Measurements from ENCODE around the gene SYT6. TPM values are rescaled to one million over a fixed set of nuclear protein-coding genes. Genes with fewer than 3 reads are reported as not detected.

The SYT6 gene
- polyA plus RNA-seq, 4 donors = 0.04 to 0.54 (median 0.18) TPM; not detected in 1

DNA sequence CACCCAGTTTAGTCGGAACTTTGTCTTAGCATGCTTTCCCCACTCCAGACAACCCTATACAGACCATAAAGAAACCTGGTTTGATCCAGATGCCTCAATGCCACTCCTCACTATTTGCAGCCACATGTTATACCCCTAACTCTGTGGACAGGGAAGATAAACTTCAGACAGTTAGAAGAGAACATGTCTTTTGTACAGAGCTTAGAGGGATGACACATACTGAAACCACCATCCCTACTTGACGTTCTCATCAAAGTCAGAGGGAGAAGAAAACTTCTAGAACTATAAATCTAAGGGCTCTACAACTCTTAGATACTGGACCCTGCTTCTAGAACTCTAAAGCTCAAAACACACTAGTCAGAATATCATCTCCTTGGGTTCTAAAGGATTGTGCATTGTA, 3.7 kb downstream of the SYT6 start:
- H3K27me3 ChIP-seq (ENCODE audit: control insufficient read depth in 3 of 3, insufficient read depth in 3 of 3, low read length in 3 of 3) = peaks cover 0 to 70% (median 23%) of the 10 kb centered on the region in 3 donors
- H3K4me1 ChIP-seq (ENCODE audit: control insufficient read depth in 3 of 3, insufficient read depth in 2 of 3, low read depth in 1 of 3, low read length in 2 of 3) = peaks cover 0 to 13% (median 3%) of the 10 kb centered on the region in 3 donors
- WGBS, 3 donors = 54 to 63% (median 55%) methylated on average over 2 of the region's 2 CpGs
- H3K4me3 ChIP-seq (ENCODE audit: low read depth in 1 of 3, low read length in 3 of 3) = no peak overlapping the region
- no peaks in the 10 kb centered on the region for H3K9me3 ChIP-seq (ENCODE audit: control insufficient read depth in 2 of 2, insufficient read depth in 1 of 2, low read depth in 1 of 2, low read length in 1 of 2)
- no peak for FAIRE-seq
- DNase-seq = no peak
- no peak overlapping the region for H3K27ac ChIP-seq (ENCODE audit: low read depth in 1 of 3, low read length in 2 of 3)
- H3K36me3 ChIP-seq (ENCODE audit: control insufficient read depth in 3 of 3, insufficient read depth in 2 of 3, low read depth in 1 of 3, low read length in 3 of 3) = no peaks in the 10 kb centered on the region

DNA sequence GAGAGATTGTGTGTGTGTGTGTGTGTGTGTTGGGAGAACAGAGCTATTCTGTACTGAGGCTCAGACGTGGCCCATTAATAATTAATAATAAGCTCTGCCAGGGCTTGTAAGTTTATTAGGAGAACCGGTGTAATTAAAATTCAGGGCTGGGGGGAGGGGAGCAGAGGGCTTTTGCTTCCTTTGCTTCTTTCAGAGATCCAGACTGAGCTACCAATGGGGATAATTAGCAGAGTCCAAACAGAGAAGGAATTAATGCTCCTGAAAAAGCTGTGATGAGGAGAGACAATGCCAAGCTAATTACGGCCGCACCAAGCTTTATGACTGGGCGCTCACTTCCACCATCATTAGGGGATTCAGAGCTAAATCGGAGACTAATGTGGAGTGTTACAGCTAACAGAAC, 4.5 kb downstream of the SYT6 start:
- Histone ChIP-seq H3K4me1 (ENCODE audit: control insufficient read depth in 3 of 3, insufficient read depth in 2 of 3, low read depth in 1 of 3, low read length in 2 of 3) (peaks cover 0 to 13% (median 0%) of the 10 kb centered on the region in 3 donors), H3K9me3 (ENCODE audit: control insufficient read depth in 2 of 2, insufficient read depth in 1 of 2, low read depth in 1 of 2, low read length in 1 of 2) (no peaks in the 10 kb centered on the region), H3K4me3 (ENCODE audit: low read depth in 1 of 3, low read length in 3 of 3) (no peak overlapping the region), H3K36me3 (ENCODE audit: control insufficient read depth in 3 of 3, insufficient read depth in 2 of 3, low read depth in 1 of 3, low read length in 3 of 3) (no peaks in the 10 kb centered on the region), H3K27me3 (ENCODE audit: control insufficient read depth in 3 of 3, insufficient read depth in 3 of 3, low read length in 3 of 3) (peaks cover 0 to 66% (median 15%) of the 10 kb centered on the region in 3 donors), H3K27ac (ENCODE audit: low read depth in 1 of 3, low read length in 2 of 3) (no peak overlapping the region)
- no peak for FAIRE-seq
- no peak for DNase-seq
- WGBS, 3 donors = 50 to 76% (median 73%) methylated on average over 6 of the region's 6 CpGs

DNA sequence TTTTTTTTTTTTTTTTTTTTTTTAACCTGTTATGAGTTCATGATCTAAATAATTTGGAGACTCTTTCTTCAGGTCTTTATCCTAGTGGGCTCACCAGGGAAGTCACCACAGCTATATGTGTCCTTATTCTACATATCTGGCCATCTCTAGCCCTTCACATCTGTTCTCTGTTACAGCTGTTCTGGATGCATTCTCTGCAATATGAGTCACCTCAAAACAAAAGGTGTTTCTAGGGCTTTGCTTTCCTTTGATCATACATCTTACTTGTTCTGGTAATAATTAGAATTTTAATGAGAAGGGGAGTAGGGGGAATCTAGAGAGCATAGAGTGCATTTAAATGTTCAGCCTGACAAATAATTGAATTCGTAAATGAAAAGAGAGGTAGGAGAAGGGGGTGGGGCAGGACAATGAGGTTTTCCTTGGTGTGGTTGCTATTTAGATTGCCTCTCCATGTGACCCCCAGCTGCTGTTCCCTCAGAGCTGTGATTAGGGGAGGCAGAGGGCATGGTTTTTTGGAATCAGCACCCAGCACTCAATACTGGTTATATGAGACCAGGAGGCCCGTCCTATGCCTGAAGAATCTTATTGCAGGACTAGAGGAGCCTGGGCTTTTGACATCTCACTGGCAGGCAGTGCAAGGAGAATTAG, 8.0 kb downstream of the SYT6 start:
- 83 to 90% (median 90%) methylated on average over 2 of the region's 2 CpGs for WGBS, 3 donors
- DNase-seq (no peak), FAIRE-seq (no peak)
- Histone ChIP-seq H3K9me3 (ENCODE audit: control insufficient read depth in 2 of 2, insufficient read depth in 1 of 2, low read depth in 1 of 2, low read length in 1 of 2) (no peaks in the 10 kb centered on the region), H3K4me1 (ENCODE audit: control insufficient read depth in 3 of 3, insufficient read depth in 2 of 3, low read depth in 1 of 3, low read length in 2 of 3) (no peaks in the 10 kb centered on the region), H3K27me3 (ENCODE audit: control insufficient read depth in 3 of 3, insufficient read depth in 3 of 3, low read length in 3 of 3) (peaks cover 0 to 33% (median 3%) of the 10 kb centered on the region in 3 donors), H3K36me3 (ENCODE audit: control insufficient read depth in 3 of 3, insufficient read depth in 2 of 3, low read depth in 1 of 3, low read length in 3 of 3) (no peaks in the 10 kb centered on the region), H3K27ac (ENCODE audit: low read depth in 1 of 3, low read length in 2 of 3) (no peak overlapping the region), H3K4me3 (ENCODE audit: low read depth in 1 of 3, low read length in 3 of 3) (no peak overlapping the region)

DNA sequence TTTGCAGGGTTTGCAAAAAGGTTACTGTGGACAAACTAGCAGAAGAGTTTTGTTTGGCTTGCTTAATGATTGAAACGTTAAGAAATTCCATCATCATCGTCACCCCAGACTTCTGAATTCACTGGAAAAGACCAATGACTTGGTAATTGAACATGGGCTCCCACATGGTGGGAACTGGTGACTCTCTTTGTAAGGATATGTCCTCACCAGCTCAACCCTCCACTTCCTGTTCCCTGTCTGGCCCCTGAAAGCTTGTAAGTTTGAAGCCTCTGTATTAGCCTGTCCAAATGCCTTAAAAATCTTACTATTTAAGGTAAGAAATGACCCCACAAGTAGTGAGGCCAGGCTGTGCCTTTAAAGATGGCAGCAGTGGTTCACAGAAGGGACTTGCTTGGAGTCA, 9.7 kb downstream of the SYT6 start:
- Histone ChIP-seq H3K27ac (ENCODE audit: low read depth in 1 of 3, low read length in 2 of 3) (no peak overlapping the region), H3K4me3 (ENCODE audit: low read depth in 1 of 3, low read length in 3 of 3) (no peak overlapping the region), H3K4me1 (ENCODE audit: control insufficient read depth in 3 of 3, insufficient read depth in 2 of 3, low read depth in 1 of 3, low read length in 2 of 3) (no peaks in the 10 kb centered on the region), H3K27me3 (ENCODE audit: control insufficient read depth in 3 of 3, insufficient read depth in 3 of 3, low read length in 3 of 3) (peaks cover 0 to 17% (median 0%) of the 10 kb centered on the region in 3 donors), H3K9me3 (ENCODE audit: control insufficient read depth in 2 of 2, insufficient read depth in 1 of 2, low read depth in 1 of 2, low read length in 1 of 2) (no peaks in the 10 kb centered on the region), H3K36me3 (ENCODE audit: control insufficient read depth in 3 of 3, insufficient read depth in 2 of 3, low read depth in 1 of 3, low read length in 3 of 3) (no peaks in the 10 kb centered on the region)
- DNase-seq (no peak), FAIRE-seq (no peak)
- WGBS, 3 donors = 81 to 88% (median 85%) methylated on average over 2 of the region's 2 CpGs

DNA sequence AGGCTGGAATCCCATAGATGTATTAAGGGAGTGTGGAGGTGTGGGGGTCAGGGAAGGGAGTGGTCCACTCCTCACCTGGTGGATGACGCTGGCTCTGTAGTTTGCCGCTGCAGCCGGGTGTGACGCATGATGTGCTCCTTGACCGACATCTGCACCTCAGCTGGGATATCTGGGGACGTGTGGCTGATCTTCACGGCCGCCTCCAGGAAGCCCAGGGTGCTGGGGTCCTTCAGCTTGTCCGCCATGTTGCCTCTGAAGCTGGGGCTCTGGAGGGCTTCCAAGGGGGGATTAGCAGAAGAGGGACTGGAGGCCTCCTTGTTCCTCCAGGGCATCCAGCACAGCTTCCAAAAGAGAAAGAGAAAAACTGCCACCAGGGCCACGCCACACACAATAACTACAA, 14.1 kb downstream of the SYT6 start:
- WGBS, 3 donors = 89 to 94% (median 90%) methylated on average over 10 of the region's 10 CpGs
- FAIRE-seq = no peak
- Histone ChIP-seq H3K9me3 (ENCODE audit: control insufficient read depth in 2 of 2, insufficient read depth in 1 of 2, low read depth in 1 of 2, low read length in 1 of 2) (no peaks in the 10 kb centered on the region), H3K4me1 (ENCODE audit: control insufficient read depth in 3 of 3, insufficient read depth in 2 of 3, low read depth in 1 of 3, low read length in 2 of 3) (no peaks in the 10 kb centered on the region), H3K27ac (ENCODE audit: low read depth in 1 of 3, low read length in 2 of 3) (no peak overlapping the region), H3K36me3 (ENCODE audit: control insufficient read depth in 3 of 3, insufficient read depth in 2 of 3, low read depth in 1 of 3, low read length in 3 of 3) (no peaks in the 10 kb centered on the region), H3K27me3 (ENCODE audit: control insufficient read depth in 3 of 3, insufficient read depth in 3 of 3, low read length in 3 of 3) (peaks cover 0 to under 1% (median 0%) of the 10 kb centered on the region in 3 donors), H3K4me3 (ENCODE audit: low read depth in 1 of 3, low read length in 3 of 3) (no peak overlapping the region)
- no peak for DNase-seq

DNA sequence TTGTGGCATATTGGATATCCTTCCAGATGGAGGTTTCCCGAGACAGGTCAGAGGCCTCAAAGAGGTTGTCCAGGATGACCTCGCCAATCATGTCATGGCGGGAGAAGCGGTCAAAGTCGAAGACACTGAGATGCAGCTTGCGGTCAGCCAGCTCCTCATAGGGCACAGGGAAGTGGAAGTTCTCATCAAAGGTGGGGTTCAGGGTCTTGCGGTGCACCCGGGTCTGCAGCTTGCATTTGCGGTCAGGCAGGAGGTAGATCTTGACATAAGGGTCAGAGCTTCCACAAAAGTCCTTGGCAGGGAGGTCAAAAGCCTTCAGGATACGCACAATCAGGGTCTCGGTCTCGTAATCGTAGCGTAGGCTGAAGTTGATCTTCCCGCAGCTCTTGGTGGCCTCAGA, 16.2 kb downstream of the SYT6 start:
- no peaks in the 10 kb centered on the region for H3K36me3 ChIP-seq (ENCODE audit: control insufficient read depth in 3 of 3, insufficient read depth in 2 of 3, low read depth in 1 of 3, low read length in 3 of 3)
- H3K4me3 ChIP-seq (ENCODE audit: low read depth in 1 of 3, low read length in 3 of 3) = no peak overlapping the region
- DNase-seq (no peak), FAIRE-seq (no peak)
- no peaks in the 10 kb centered on the region for H3K27me3 ChIP-seq (ENCODE audit: control insufficient read depth in 3 of 3, insufficient read depth in 3 of 3, low read length in 3 of 3)
- 91 to 93% (median 92%) methylated on average over 15 of the region's 15 CpGs for WGBS, 3 donors
- no peak overlapping the region for H3K27ac ChIP-seq (ENCODE audit: low read depth in 1 of 3, low read length in 2 of 3)
- no peaks in the 10 kb centered on the region for H3K9me3 ChIP-seq (ENCODE audit: control insufficient read depth in 2 of 2, insufficient read depth in 1 of 2, low read depth in 1 of 2, low read length in 1 of 2)
- H3K4me1 ChIP-seq (ENCODE audit: control insufficient read depth in 3 of 3, insufficient read depth in 2 of 3, low read depth in 1 of 3, low read length in 2 of 3) = no peaks in the 10 kb centered on the region

DNA sequence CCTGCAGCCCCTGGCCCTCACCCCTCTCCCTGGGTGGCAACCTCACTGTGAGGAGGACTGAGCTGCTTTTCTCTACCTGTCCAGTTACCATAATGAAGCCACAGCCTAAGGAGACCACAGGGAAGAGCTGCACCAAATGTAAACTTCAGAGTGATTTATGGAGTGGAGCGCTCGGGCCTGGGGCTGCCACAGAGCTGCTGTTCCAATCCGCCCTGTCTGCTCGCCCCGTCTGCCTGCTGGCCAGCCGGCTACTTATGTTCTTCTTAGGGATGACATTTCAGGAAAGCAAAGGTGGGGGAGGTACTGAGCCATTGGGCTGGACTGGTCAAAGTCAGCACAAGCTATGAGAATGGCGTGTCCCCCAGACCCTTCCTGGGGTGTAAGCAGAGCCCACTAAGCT, 17.9 kb downstream of the SYT6 start:
- Histone ChIP-seq H3K9me3 (ENCODE audit: control insufficient read depth in 2 of 2, insufficient read depth in 1 of 2, low read depth in 1 of 2, low read length in 1 of 2) (no peaks in the 10 kb centered on the region), H3K4me3 (ENCODE audit: low read depth in 1 of 3, low read length in 3 of 3) (no peak overlapping the region), H3K27ac (ENCODE audit: low read depth in 1 of 3, low read length in 2 of 3) (no peak overlapping the region), H3K27me3 (ENCODE audit: control insufficient read depth in 3 of 3, insufficient read depth in 3 of 3, low read length in 3 of 3) (no peaks in the 10 kb centered on the region), H3K36me3 (ENCODE audit: control insufficient read depth in 3 of 3, insufficient read depth in 2 of 3, low read depth in 1 of 3, low read length in 3 of 3) (no peaks in the 10 kb centered on the region), H3K4me1 (ENCODE audit: control insufficient read depth in 3 of 3, insufficient read depth in 2 of 3, low read depth in 1 of 3, low read length in 2 of 3) (no peaks in the 10 kb centered on the region)
- no peak for DNase-seq
- WGBS, 3 donors = 75 to 93% (median 91%) methylated on average over 7 of the region's 7 CpGs
- no peak for FAIRE-seq

DNA sequence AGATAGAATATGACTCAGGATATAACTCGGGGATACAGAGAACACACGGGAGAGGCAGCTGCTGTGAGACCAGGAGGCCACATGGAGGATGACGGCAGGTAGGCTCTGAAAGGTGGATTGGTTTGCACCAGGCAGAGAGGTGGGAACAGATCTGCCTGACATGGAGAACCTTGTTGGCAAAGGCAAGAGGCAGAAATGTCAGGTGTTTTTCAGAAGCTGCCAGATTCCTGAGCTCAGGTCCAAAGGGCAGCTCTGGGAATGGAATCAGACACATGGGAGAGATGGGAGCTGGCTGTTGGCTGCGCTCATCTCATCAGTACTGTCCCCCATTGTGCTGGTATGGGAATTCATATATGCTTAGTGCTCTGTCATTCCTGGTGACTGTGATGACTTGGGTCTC, 19.2 kb downstream of the SYT6 start:
- Histone ChIP-seq H3K4me3 (ENCODE audit: low read depth in 1 of 3, low read length in 3 of 3) (no peak overlapping the region), H3K4me1 (ENCODE audit: control insufficient read depth in 3 of 3, insufficient read depth in 2 of 3, low read depth in 1 of 3, low read length in 2 of 3) (no peaks in the 10 kb centered on the region), H3K27me3 (ENCODE audit: control insufficient read depth in 3 of 3, insufficient read depth in 3 of 3, low read length in 3 of 3) (no peaks in the 10 kb centered on the region), H3K9me3 (ENCODE audit: control insufficient read depth in 2 of 2, insufficient read depth in 1 of 2, low read depth in 1 of 2, low read length in 1 of 2) (no peaks in the 10 kb centered on the region), H3K27ac (ENCODE audit: low read depth in 1 of 3, low read length in 2 of 3) (no peak overlapping the region), H3K36me3 (ENCODE audit: control insufficient read depth in 3 of 3, insufficient read depth in 2 of 3, low read depth in 1 of 3, low read length in 3 of 3) (no peaks in the 10 kb centered on the region)
- FAIRE-seq (no peak), DNase-seq (peak; percentile 46 to 56)
- 12 to 65% (median 35%) methylated on average over 4 of the region's 4 CpGs for WGBS, 3 donors

DNA sequence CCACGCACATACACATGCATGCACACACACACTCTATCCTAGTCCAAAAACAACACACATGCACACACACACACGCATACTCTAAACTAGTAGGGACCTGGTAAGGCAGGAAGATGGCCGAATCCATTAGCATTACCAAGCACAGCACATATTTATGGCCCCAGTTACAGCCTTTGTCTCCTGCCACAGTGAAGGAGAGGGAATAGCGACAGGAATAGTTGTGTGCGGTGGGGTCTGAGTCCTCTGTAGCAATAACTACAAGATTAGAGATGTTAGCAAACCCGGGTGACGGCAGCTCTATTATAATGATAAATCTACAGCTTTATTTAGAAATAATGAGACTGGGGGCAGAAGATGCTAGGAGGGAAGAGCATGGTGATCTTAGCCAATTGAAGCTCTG, 20.5 kb downstream of the SYT6 start:
- no peaks in the 10 kb centered on the region for H3K36me3 ChIP-seq (ENCODE audit: control insufficient read depth in 3 of 3, insufficient read depth in 2 of 3, low read depth in 1 of 3, low read length in 3 of 3)
- no peaks in the 10 kb centered on the region for H3K27me3 ChIP-seq (ENCODE audit: control insufficient read depth in 3 of 3, insufficient read depth in 3 of 3, low read length in 3 of 3)
- no peaks in the 10 kb centered on the region for H3K4me1 ChIP-seq (ENCODE audit: control insufficient read depth in 3 of 3, insufficient read depth in 2 of 3, low read depth in 1 of 3, low read length in 2 of 3)
- no peaks in the 10 kb centered on the region for H3K9me3 ChIP-seq (ENCODE audit: control insufficient read depth in 2 of 2, insufficient read depth in 1 of 2, low read depth in 1 of 2, low read length in 1 of 2)
- no peak overlapping the region for H3K4me3 ChIP-seq (ENCODE audit: low read depth in 1 of 3, low read length in 3 of 3)
- DNase-seq (no peak), FAIRE-seq (no peak)
- WGBS, 3 donors = 88 to 94% (median 91%) methylated on average over 7 of the region's 7 CpGs
- H3K27ac ChIP-seq (ENCODE audit: low read depth in 1 of 3, low read length in 2 of 3) = no peak overlapping the region
